ENCODE results near the gene FZD1.
A peak's percentile ranks its signal among the peaks of the same experiment; 100 is the strongest.

The FZD1 gene

GRCh38 chr7:91250706-91251105 is 13.5 kb upstream of the FZD1 start:
- Mint-ChIP-seq H3K27me3 (ENCODE audit: low read depth, poor library complexity) (peaks cover 4% of the 10 kb centered on the region), H3K4me3 (no peak overlapping the region), H3K9me3 (peaks cover 13% of the 10 kb centered on the region), H3K4me1 (no peaks in the 10 kb centered on the region), H3K27ac (no peak overlapping the region), H3K36me3 (ENCODE audit: low read depth) (peaks cover 4% of the 10 kb centered on the region)
- no peak for DNase-seq
- TF ChIP-seq CTCF (IDR thresholded peaks at IDR 0.05) = no peak

- H3K27ac Mint-ChIP-seq = no peak overlapping the region
- H3K36me3 Mint-ChIP-seq (ENCODE audit: low read depth) = peaks cover 13% of the 10 kb centered on the region
- no peaks in the 10 kb centered on the region for H3K4me1 Mint-ChIP-seq
- DNase-seq = no peak
- peaks cover 24% of the 10 kb centered on the region for H3K9me3 Mint-ChIP-seq
- no peak for TF ChIP-seq CTCF (IDR thresholded peaks at IDR 0.05)
- peaks cover 4% of the 10 kb centered on the region for H3K27me3 Mint-ChIP-seq (ENCODE audit: low read depth, poor library complexity)
- H3K4me3 Mint-ChIP-seq = no peak overlapping the region
Observed at GRCh38 chr7:91251877-91252276, 12.4 kb upstream of the FZD1 start.

- DNase-seq = peak; percentile 59
Observed at GRCh38 chr7:91263384-91264045, 718 bp upstream of the FZD1 start.

GRCh38 chr7:91264924-91265681 is 870 bp downstream of the FZD1 start:
- DNase-seq = peak; percentile 55
- peaks cover 41% of the 10 kb centered on the region for H3K4me1 Mint-ChIP-seq
- no peak for TF ChIP-seq CTCF (IDR thresholded peaks at IDR 0.05)
- peak overlapping the region; percentile 93 for H3K4me3 Mint-ChIP-seq
- peak overlapping the region; percentile 29 for H3K27ac Mint-ChIP-seq
- peaks cover 58% of the 10 kb centered on the region for H3K27me3 Mint-ChIP-seq (ENCODE audit: low read depth, poor library complexity)
- no peaks in the 10 kb centered on the region for H3K9me3 Mint-ChIP-seq
- H3K36me3 Mint-ChIP-seq (ENCODE audit: low read depth) = no peaks in the 10 kb centered on the region

More at GRCh38 chr7:91263384-91264045, 718 bp upstream of the FZD1 start:
- Mint-ChIP-seq H3K4me1 (peaks cover 41% of the 10 kb centered on the region), H3K27ac (no peak overlapping the region), H3K27me3 (ENCODE audit: low read depth, poor library complexity) (peaks cover 58% of the 10 kb centered on the region), H3K9me3 (peaks cover under 1% of the 10 kb centered on the region), H3K36me3 (ENCODE audit: low read depth) (no peaks in the 10 kb centered on the region), H3K4me3 (peak overlapping the region; percentile 88)
- TF ChIP-seq CTCF (IDR thresholded peaks at IDR 0.05) = no peak

GRCh38 chr7:91265693-91266066 is 1.4 kb downstream of the FZD1 start:
- Mint-ChIP-seq H3K4me3 (peak overlapping the region; percentile 93), H3K4me1 (peaks cover 41% of the 10 kb centered on the region), H3K36me3 (ENCODE audit: low read depth) (no peaks in the 10 kb centered on the region), H3K9me3 (no peaks in the 10 kb centered on the region), H3K27me3 (ENCODE audit: low read depth, poor library complexity) (peaks cover 56% of the 10 kb centered on the region), H3K27ac (no peak overlapping the region)
- DNase-seq = peak; percentile 17
- no peak for TF ChIP-seq CTCF (IDR thresholded peaks at IDR 0.05)
